ENCODE measurements around the gene BICRA. TPM values are rescaled to one million over a fixed set of nuclear protein-coding genes. Genes with fewer than 3 reads are reported as not detected.

The BICRA gene
- total RNA-seq, 1 donor from 2014 or later, result 22.9 TPM

DNA sequence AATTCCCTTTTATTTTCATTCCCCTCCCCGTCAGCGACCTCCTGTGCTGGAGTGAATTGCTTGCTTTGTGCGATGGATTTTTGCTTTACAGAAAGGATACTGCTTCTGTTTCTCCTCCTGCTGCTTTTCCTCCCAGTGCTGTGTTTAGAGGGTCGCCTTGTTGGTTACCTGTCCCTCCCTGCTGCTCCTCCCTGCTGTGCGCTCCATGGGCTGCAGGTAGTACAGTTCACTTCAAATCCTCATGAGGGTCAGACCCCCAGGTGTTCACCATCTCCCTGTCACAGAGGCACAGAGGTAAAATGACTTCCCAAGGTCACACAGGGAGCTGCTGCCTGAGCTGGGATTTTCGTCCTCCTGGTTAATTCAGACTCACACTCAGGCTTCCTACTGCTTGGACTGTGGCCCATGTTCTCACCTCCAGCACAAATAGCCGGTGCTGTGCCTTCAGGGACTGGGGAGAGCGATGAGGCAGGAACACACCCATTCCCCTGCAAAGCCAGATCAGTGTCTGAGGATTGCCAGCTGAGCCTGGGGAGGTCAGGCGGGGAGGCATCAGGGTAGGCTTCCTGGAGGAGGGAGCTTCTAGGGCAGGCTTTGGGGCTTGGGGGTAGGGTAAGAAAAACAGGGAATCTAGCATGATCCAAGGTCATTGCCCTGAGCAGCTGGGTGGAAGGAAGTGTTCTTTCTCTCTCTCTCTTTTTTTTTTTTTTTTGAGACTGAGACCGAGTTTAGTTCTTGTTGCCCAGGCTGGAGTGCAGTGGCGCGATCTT, 14.4 kb downstream of the BICRA start:
- Mint-ChIP-seq H3K4me1 (ENCODE audit: unreplicated experiment) (peaks cover 25% of the 10 kb centered on the region), H3K27ac (peak overlapping the region; percentile 95), H3K4me3 (no peak overlapping the region), H3K36me3 (peaks cover 7% of the 10 kb centered on the region), H3K9me3 (no peaks in the 10 kb centered on the region), H3K27me3 (no peaks in the 10 kb centered on the region)
- TF ChIP-seq CTCF (conservative IDR thresholded peaks at IDR 0.05), result no peak
- DNase-seq (ENCODE audit: extremely low spot score, unreplicated experiment), result no peak

DNA sequence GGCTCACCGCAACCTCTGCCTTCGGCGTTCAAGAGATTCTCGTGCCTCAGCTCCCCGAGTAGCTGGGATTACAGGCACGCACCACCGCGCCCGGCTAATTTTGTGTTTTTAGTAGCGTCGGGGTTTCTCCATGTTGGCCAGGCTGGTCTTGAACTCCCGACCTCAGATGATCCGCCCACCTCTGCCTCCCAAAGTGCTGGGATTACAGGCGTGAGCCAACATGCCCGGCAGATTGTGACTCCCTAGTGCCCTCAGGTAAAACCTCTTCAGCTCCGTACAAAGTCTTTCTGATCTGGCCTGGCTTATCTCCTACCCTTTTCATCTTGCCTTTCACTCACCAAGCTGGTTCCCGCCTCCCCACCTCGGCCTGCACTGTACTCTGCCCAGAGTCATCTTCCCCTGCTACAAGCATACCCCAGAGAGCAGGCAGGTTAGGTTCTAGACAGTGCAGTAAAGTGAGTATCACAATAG, 15.0 kb downstream of the BICRA start:
- Mint-ChIP-seq H3K4me1 (ENCODE audit: unreplicated experiment) (peaks cover 25% of the 10 kb centered on the region), H3K27ac (peak overlapping the region; percentile 95), H3K27me3 (no peaks in the 10 kb centered on the region), H3K4me3 (peak overlapping the region; percentile 40), H3K9me3 (no peaks in the 10 kb centered on the region), H3K36me3 (peaks cover 7% of the 10 kb centered on the region)
- no peak for DNase-seq (ENCODE audit: extremely low spot score, unreplicated experiment)
- TF ChIP-seq CTCF (conservative IDR thresholded peaks at IDR 0.05), result no peak

GRCh38 chr19:47625650-47626049, 16.7 kb downstream of the BICRA start:
- no peak for TF ChIP-seq CTCF (conservative IDR thresholded peaks at IDR 0.05)
- peaks cover 18% of the 10 kb centered on the region for H3K4me1 Mint-ChIP-seq (ENCODE audit: unreplicated experiment)
- H3K9me3 Mint-ChIP-seq, result no peaks in the 10 kb centered on the region
- H3K27ac Mint-ChIP-seq, result peak overlapping the region; percentile 41
- H3K27me3 Mint-ChIP-seq, result no peaks in the 10 kb centered on the region
- no peak overlapping the region for H3K4me3 Mint-ChIP-seq
- no peak for DNase-seq (ENCODE audit: extremely low spot score, unreplicated experiment)
- H3K36me3 Mint-ChIP-seq, result peaks cover 14% of the 10 kb centered on the region

DNA sequence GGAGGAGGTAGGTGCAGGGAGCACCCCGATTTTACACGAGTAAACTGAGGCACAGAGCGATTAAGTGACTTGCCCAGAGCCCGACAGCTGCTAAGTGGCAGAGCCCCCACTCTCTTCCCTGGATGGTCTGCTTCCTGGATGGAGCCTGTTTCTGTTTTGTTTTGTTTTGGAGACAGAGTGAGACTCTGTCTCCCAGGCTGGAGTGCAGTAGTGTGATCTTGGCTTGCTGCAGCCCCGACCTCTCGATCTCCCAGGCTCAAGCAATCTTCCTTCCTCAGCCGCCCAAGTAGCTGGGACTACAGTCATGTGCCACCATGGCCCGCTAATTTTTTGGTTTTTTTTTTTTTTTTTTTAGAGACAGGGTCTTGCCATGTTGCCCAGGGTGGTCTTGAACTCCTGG, 17.3 kb downstream of the BICRA start:
- DNase-seq (ENCODE audit: extremely low spot score, unreplicated experiment), result no peak
- Mint-ChIP-seq H3K27ac (no peak overlapping the region), H3K4me1 (ENCODE audit: unreplicated experiment) (peaks cover 18% of the 10 kb centered on the region), H3K9me3 (no peaks in the 10 kb centered on the region), H3K4me3 (no peak overlapping the region), H3K27me3 (no peaks in the 10 kb centered on the region), H3K36me3 (peaks cover 14% of the 10 kb centered on the region)
- no peak for TF ChIP-seq CTCF (conservative IDR thresholded peaks at IDR 0.05)

DNA sequence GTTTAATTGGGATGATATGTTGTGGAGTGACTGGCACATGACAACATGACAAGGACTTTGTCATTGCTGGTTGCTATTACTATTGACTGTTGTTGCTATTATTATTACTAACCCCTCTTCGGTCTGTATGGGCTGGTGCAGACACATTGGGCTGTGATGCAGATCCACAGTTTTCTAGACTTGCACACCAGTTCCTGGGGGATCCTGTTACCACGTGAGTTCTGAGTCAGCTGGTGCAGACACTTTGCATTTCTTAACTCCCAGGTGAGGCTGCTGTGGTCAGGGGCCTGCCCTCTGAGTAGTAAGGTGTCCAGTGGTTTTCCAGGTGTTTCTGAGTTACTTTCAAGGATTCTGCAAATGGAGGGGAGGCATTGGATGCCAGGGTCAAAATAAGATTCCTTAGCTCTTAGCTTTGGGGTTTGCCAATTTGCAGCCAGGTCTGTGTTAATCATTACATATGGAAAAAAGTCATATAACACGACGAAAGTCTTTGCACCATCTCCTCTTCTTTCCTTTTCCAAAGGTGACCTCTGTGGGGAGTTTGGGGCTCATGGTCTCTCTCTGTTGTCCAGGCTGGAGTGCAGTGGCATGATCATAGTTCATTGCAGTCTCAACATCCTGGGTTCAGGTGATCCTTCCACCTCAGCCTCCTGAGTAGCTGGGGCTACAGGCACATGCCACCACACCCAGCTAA, 19.3 kb downstream of the BICRA start:
- H3K27me3 Mint-ChIP-seq, result no peaks in the 10 kb centered on the region
- H3K4me1 Mint-ChIP-seq (ENCODE audit: unreplicated experiment), result peaks cover 15% of the 10 kb centered on the region
- DNase-seq (ENCODE audit: extremely low spot score, unreplicated experiment), result no peak
- H3K4me3 Mint-ChIP-seq, result no peak overlapping the region
- H3K9me3 Mint-ChIP-seq, result no peaks in the 10 kb centered on the region
- H3K36me3 Mint-ChIP-seq, result peaks cover 14% of the 10 kb centered on the region
- H3K27ac Mint-ChIP-seq, result peak overlapping the region; percentile 21
- TF ChIP-seq CTCF (conservative IDR thresholded peaks at IDR 0.05), result no peak
